Stimulated activated CD8-positive, alpha-beta memory T cell treated with anti-CD3 and anti-CD28 coated beads, Interleukin-7, amount 100 ng/mL, for 4 hours (primary cell): ENCODE data around the gene GTF3C2.
"Not testable (repeated sequence)": the region's sequence is repeated elsewhere in the genome, so short reads cannot be mapped to it uniquely, and the experiment has no call there.

Source experiments
- DNase-seq, 2 donors: peaks; one replicate each; pipeline ENCODE4 v3.0.0-alpha.2; 2020; ENCODE audit warnings: low read depth in 2 of 2

Gene GTF3C2

GRCh38 chr2:27373567-27373966 lies 17.0 kb upstream of the GTF3C2 start:
- DNase-seq: no peak

GRCh38 chr2:27372937-27373336 lies 16.4 kb upstream of the GTF3C2 start:
- DNase-seq: no peak

- DNase-seq: no peak
Measured at GRCh38 chr2:27370816-27371620, 14.5 kb upstream of the GTF3C2 start.

DNA sequence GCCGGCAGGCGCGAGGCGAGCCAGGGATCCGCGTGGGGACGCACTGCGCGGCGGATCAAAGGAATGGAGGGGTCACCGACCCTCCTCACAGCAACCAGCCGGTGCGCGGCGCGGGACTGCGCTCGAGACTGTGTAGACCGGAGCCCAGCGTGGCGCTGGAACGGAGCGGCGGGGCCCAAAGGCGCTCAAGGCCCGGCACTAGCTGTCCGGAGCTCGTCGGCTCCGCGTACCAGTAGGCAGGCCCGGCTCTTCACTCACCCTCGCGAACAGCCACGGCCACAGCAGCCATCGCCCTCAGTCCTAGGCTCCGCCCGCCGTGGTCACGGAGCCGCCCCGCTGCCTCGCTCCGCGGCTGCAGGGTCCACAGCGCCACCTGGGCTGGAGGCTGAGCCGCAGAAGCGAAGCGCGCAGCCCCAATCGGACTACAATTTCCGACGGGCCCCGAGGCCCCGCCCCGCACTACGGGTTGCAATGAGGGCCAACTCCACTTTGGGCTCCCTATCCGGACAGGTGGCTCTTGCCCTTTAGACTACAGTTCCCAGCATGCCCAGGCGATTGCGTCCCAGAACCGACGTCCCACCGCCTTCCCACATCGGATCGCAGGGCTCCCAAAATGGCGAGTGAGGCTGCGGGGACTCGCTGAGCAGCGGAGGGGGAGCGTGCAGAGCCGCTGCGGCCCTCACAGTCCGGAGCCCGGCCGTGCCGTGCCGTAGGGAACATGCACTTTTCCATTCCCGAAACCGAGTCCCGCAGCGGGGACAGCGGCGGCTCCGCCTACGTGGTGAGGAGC lies 13.7 kb upstream of the GTF3C2 start, which contains the start of the genes EIF2B4 and SNX17:
Gene EIF2B4 (minus strand): TSS at position 313 of the 790 bp plus-strand sequence. CDS start 24 bp downstream, at position 289.
Gene SNX17 (plus strand): TSS at position 591 of the 790 bp plus-strand sequence. CDS start 128 bp downstream, at position 719.
- DNase-seq: peak; percentile 98 to 99

GRCh38 chr2:27369471-27370025 lies 13.0 kb upstream of the GTF3C2 start:
- DNase-seq: no peak

- no peak for DNase-seq
Measured at GRCh38 chr2:27363933-27364332, 7.4 kb upstream of the GTF3C2 start.

DNA sequence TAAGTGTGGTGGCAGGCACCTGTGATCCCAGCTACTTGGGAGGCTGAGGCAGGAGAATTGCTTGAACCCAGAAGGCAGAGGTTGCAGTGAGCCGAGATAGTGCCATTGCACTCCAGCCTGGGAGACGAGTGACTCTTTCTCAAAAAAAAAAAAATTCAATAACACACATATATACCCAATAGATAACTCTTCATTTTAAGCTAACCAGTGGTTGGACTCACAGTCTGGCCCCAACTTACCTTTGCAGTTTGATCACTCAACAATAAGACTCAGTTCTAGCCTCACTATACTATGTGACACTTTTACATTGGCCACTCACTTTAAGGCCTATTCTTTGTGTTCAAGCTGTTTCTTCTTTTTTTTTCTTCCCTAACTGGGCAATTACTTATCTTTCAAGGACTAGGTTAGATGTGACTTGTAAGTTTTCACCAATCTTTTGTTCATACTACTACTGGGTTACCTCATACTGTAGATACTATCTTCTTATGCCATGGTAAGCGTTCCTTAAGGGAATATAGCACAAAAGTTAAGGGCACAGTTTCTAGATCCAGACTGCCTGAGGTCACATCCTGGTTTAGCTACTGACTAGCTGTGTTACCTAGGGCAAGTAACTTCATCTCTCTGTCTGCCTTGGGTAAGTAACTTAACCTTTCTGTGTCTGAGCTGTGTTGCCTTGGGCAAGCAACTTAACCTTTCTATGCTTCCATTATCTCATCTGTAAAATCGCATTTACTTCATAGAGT lies 6.3 kb upstream of the GTF3C2 start:
- no peak for DNase-seq

DNA sequence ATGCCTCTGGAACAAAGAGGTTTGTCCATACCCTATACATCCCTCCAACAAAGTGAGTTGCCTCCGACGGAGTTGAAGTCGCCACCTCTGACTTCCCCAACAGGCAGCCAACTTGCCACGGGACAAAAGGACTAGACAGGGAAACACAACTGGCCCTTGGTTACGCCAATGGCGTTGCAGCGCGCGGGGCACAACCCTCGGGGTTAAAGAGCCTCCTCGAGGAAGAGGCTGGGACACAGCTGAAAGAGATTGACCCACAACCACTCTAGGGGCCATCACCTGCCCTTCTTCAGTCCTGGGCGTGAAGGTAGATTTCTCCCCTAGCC lies 545 bp downstream of the GTF3C2 start:
- DNase-seq: no peak

DNA sequence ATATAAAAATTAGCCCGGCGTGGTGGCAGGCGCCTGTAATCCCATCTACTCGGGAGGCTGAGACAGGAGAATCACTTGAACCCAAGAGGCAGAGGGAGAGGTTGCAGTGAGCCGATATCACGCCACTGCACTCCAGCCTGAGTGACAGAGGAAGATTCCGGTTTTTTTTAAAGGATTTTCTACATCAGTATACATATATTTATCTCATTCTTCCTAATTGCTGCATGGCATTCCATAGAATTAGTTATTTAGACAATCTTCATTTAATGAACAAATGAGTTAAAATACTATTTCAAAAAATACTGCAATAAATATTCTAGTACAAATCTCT lies 2.0 kb downstream of the GTF3C2 start:
- DNase-seq: no peak

GRCh38 chr2:27353762-27354596 lies 2.6 kb downstream of the GTF3C2 start:
- no peak for DNase-seq

DNA sequence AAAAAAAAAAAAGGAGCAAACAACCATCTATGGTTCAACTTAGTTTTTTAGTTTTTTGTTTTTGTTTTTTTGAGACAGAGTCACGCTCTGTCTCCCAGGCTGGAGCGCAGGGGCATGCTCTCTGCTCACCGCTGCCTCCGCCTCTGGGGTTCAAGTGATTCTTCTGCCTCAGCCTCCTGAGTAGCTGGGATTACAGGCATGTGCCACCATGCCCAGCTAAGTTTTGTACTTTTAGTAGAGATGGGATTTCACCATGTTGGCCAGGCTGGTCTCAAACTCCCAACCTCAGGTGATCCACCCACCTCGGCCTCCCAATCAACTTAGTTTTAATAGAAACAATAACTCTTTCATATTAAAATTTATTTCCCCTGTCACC lies 3.2 kb downstream of the GTF3C2 start:
- not testable (repeated sequence) for DNase-seq

GRCh38 chr2:27351802-27352598 lies 4.6 kb downstream of the GTF3C2 start:
- DNase-seq: no peak

DNA sequence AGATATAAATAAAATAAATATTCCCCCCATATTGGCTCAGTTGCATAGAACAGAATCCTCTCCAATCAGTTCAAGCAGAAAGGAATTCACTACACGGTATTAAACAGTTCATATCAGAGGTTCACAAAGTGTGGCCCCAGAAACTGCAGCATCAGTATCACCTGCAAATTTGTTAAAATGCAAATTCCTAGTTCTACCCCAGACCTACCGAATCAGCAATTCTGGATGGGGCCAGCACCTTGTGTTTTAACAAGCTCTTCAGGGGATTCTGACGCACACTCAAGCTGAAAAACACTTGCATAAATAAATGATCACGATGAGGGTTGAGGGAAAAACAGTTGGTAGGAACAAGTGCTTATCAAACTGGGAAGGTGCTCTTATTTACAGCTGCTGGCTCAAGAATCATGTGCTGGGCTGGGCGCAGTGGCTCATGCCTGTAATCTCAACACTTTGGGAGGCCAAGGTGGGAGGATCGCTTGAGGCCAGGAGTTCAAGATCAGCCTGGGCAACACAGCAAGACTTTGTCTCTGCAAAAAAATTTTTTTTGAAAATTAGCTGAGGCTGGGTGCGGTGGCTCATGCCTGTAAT lies 6.4 kb downstream of the GTF3C2 start:
- no peak for DNase-seq

- no peak for DNase-seq
Measured at GRCh38 chr2:27347641-27348040, 8.9 kb downstream of the GTF3C2 start.

- no peak for DNase-seq
Measured at GRCh38 chr2:27336173-27336572, 20.4 kb downstream of the GTF3C2 start.

GRCh38 chr2:27335311-27335710 lies 21.3 kb downstream of the GTF3C2 start:
- DNase-seq: no peak

DNA sequence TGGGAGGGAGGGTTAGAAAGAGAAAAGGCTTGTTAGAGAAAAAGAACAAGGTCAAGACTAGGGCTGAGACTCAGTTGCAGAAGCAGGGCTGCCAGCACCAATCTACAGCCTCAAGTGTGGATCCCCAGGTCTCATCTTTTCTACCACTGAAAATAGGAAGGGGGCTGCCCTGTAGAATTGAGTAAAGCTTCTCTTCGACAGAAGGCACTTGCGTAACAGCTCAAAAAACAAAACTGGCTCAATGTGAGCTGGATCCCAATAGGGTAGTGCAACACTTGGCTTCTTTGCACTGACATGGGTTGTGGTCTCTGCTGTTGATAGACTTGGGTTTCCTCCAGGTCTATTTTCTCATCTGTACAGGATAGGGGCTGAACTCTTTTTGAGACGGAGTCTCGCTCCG lies 31.8 kb downstream of the GTF3C2 start:
- DNase-seq: no peak

DNA sequence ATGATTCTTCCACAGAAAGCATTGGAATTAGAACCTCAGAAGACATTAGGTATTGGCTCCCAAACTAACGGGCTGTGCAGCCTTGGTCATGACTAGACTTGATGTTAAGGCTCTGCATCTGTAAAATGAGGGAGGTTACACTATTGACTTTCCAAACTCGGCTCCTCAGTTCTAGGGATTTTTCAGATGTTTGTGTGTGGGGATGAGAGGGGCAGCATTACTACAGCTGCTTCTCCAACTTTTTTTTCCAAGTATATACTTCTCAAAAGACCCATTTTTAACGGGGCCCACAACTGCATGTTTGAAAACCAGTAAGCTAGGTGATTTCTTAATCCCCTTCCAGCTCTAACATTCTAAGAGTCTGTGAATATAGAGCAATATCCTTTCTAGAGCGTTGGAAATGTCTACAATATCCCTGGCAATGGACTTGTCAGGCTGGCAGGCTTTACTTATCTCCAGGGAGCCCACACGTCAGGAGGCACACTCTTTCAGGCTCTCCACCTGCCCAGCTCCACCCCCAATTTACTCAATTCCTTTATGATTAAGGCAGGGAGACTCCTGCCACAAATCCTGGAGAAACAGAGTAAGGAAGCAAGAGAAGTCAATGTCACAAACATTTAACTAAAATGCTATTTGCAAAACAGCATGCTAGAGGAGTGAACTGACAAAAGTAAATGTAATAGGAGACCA lies 32.8 kb downstream of the GTF3C2 start:
- no peak for DNase-seq
